Sigmoid colon (tissue), 4 donors: ENCODE data around the gene ACOXL.

Experiments used
- POLR2A ChIP-seq, 2 donors: fragments of 450-650 bp; IDR thresholded peaks; one replicate each; pipeline ENCODE4 v1.6.1; 2016; ENCODE audit warnings: antibody characterized with exemption in 2 of 2, mild to moderate bottlenecking in 2 of 2, moderate library complexity in 2 of 2
- POLR2AphosphoS5 ChIP-seq, 4 donors: sonication (generic); formaldehyde crosslinking; IDR thresholded peaks; one replicate each; pipeline ENCODE4 v1.6.1; 2017; ENCODE audit warnings: antibody characterized with exemption in 4 of 4
- TF ChIP-seq, protein P1 (sequence below), 4 experiments: fragments of 450-650 bp in 3 of 4; fragments of 200-600 bp in 1 of 4; IDR thresholded peaks; one replicate each; pipeline ENCODE4 v1.5.1; 2016 to 2019; ENCODE audit warnings: antibody characterized with exemption in 4 of 4, mild to moderate bottlenecking in 3 of 4, moderate library complexity in 2 of 4

- TF ChIP-seq POLR2A (IDR thresholded peaks at IDR 0.05) = no peak
- TF ChIP-seq, protein P1, sequence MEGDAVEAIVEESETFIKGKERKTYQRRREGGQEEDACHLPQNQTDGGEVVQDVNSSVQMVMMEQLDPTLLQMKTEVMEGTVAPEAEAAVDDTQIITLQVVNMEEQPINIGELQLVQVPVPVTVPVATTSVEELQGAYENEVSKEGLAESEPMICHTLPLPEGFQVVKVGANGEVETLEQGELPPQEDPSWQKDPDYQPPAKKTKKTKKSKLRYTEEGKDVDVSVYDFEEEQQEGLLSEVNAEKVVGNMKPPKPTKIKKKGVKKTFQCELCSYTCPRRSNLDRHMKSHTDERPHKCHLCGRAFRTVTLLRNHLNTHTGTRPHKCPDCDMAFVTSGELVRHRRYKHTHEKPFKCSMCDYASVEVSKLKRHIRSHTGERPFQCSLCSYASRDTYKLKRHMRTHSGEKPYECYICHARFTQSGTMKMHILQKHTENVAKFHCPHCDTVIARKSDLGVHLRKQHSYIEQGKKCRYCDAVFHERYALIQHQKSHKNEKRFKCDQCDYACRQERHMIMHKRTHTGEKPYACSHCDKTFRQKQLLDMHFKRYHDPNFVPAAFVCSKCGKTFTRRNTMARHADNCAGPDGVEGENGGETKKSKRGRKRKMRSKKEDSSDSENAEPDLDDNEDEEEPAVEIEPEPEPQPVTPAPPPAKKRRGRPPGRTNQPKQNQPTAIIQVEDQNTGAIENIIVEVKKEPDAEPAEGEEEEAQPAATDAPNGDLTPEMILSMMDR (IDR thresholded peaks at IDR 0.05) = no peak
- TF ChIP-seq POLR2AphosphoS5 (IDR thresholded peaks at IDR 0.05) = no peak
Measured at GRCh38 chr2:110866466-110866865, 134.1 kb downstream of the ACOXL start.
